Liver (tissue), 3 donors: ENCODE data around the gene NEFH.

Experiments
- FOXA1 ChIP-seq: IDR thresholded peaks from 2 replicates; pipeline ENCODE4 v1.6.1; 2016; ENCODE audit warnings: antibody characterized with exemption
- SP1 ChIP-seq: IDR thresholded peaks from 2 replicates; pipeline ENCODE4 v1.6.1; 2018; ENCODE audit warnings: antibody characterized with exemption, mild to moderate bottlenecking
- TAF1 ChIP-seq: conservative IDR thresholded peaks from 2 replicates; pipeline ENCODE4 v1.6.1; 2016; ENCODE audit warnings: antibody characterized with exemption, mild to moderate bottlenecking
- TF ChIP-seq, protein P1 (sequence below): fragments of 150-350 bp; IDR thresholded peaks from 2 replicates; pipeline ENCODE4 v1.5.1; 2017; ENCODE audit warnings: improper control_type of control experiment, low read depth, low read length; ENCODE audit not compliant: missing input control
- TF ChIP-seq, protein P2 (sequence below): IDR thresholded peaks from 2 replicates; pipeline ENCODE4 v1.6.1; 2016; ENCODE audit warnings: antibody characterized with exemption
- TF ChIP-seq, protein P3 (sequence below): IDR thresholded peaks from 2 replicates; pipeline ENCODE4 v1.6.1; 2016; ENCODE audit warnings: antibody characterized with exemption, mild to moderate bottlenecking
- TF ChIP-seq, protein P4 (sequence below): IDR thresholded peaks from 2 replicates; pipeline ENCODE4 v1.6.1; 2016; ENCODE audit warnings: antibody characterized with exemption
- donor health status: healthy.
- donor health status: healthy.

DNA sequence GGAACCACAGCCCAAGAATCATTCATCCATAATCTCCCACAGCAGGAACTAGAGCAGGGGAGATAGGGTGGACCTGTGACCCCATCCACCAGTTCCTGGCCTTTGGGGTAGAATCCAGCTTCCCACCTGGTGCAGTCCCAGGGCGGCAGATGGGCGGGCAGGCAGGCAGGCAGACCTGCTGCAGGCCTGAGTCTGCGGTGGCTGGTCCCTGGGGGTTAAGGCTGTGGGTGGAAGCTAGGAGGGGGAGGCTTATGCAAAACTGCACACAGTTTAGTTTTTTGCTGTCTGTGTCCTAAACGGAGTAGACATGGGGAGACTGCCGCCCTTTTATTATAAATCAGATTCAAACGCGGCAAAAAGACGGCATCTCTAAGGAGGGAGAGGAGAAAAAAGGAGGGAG is 4.5 kb upstream of the NEFH start:
- TF ChIP-seq, protein P1, sequence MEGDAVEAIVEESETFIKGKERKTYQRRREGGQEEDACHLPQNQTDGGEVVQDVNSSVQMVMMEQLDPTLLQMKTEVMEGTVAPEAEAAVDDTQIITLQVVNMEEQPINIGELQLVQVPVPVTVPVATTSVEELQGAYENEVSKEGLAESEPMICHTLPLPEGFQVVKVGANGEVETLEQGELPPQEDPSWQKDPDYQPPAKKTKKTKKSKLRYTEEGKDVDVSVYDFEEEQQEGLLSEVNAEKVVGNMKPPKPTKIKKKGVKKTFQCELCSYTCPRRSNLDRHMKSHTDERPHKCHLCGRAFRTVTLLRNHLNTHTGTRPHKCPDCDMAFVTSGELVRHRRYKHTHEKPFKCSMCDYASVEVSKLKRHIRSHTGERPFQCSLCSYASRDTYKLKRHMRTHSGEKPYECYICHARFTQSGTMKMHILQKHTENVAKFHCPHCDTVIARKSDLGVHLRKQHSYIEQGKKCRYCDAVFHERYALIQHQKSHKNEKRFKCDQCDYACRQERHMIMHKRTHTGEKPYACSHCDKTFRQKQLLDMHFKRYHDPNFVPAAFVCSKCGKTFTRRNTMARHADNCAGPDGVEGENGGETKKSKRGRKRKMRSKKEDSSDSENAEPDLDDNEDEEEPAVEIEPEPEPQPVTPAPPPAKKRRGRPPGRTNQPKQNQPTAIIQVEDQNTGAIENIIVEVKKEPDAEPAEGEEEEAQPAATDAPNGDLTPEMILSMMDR, result no peak
- no peak for TF ChIP-seq TAF1
- TF ChIP-seq, protein P2, sequence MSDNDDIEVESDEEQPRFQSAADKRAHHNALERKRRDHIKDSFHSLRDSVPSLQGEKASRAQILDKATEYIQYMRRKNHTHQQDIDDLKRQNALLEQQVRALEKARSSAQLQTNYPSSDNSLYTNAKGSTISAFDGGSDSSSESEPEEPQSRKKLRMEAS, result no peak
- TF ChIP-seq SP1, result no peak
- TF ChIP-seq, protein P3, sequence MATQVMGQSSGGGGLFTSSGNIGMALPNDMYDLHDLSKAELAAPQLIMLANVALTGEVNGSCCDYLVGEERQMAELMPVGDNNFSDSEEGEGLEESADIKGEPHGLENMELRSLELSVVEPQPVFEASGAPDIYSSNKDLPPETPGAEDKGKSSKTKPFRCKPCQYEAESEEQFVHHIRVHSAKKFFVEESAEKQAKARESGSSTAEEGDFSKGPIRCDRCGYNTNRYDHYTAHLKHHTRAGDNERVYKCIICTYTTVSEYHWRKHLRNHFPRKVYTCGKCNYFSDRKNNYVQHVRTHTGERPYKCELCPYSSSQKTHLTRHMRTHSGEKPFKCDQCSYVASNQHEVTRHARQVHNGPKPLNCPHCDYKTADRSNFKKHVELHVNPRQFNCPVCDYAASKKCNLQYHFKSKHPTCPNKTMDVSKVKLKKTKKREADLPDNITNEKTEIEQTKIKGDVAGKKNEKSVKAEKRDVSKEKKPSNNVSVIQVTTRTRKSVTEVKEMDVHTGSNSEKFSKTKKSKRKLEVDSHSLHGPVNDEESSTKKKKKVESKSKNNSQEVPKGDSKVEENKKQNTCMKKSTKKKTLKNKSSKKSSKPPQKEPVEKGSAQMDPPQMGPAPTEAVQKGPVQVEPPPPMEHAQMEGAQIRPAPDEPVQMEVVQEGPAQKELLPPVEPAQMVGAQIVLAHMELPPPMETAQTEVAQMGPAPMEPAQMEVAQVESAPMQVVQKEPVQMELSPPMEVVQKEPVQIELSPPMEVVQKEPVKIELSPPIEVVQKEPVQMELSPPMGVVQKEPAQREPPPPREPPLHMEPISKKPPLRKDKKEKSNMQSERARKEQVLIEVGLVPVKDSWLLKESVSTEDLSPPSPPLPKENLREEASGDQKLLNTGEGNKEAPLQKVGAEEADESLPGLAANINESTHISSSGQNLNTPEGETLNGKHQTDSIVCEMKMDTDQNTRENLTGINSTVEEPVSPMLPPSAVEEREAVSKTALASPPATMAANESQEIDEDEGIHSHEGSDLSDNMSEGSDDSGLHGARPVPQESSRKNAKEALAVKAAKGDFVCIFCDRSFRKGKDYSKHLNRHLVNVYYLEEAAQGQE, result no peak
- TF ChIP-seq FOXA1, result no peak
- TF ChIP-seq, protein P4, sequence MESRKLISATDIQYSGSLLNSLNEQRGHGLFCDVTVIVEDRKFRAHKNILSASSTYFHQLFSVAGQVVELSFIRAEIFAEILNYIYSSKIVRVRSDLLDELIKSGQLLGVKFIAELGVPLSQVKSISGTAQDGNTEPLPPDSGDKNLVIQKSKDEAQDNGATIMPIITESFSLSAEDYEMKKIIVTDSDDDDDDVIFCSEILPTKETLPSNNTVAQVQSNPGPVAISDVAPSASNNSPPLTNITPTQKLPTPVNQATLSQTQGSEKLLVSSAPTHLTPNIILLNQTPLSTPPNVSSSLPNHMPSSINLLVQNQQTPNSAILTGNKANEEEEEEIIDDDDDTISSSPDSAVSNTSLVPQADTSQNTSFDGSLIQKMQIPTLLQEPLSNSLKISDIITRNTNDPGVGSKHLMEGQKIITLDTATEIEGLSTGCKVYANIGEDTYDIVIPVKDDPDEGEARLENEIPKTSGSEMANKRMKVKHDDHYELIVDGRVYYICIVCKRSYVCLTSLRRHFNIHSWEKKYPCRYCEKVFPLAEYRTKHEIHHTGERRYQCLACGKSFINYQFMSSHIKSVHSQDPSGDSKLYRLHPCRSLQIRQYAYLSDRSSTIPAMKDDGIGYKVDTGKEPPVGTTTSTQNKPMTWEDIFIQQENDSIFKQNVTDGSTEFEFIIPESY, result no peak
